ENCODE results near the gene SLIRP.

DNA sequence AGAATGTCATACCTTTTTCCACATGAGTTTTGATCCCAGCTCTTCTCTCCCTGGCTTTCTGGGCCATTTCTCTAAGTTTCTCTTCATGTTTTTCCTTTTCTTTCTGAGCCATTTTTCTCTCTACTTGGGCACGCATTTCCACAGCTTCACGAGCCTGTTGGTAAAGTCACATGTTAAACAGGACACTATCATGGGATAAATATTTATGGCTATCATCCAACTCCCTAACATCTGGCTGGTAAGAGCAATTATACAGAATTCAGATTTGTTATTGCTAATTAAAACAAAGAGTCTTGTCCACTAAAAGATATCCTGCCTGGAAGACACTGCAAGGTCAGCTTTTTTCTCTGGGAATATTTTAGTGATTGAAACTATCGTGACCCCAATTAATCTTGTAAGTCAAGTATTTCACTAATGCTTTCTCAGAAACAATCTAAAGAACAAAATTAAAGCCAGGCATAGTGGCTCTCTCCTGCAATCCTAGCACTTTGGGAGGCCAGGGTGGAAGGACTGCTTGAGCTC, 23.1 kb downstream of the SLIRP start:
- TF ChIP-seq EZH2 (IDR thresholded peaks at IDR 0.05; ENCODE audit: insufficient read depth, poor library complexity, severe bottlenecking) (no peak), EZH2phosphoT487 (IDR thresholded peaks at IDR 0.05; ENCODE audit: insufficient read depth, low read depth) (no peak)

All from GM23248 (cell line).